K562 (cell line): ENCODE measurements around the gene LMCD1.

Experiments
- PHTF2 ChIP-seq: fragments of 250-450 bp; sonication (Bioruptor Pico); IDR thresholded peaks from 2 replicates; pipeline ENCODE4 v1.5.0; 2021; ENCODE audit warnings: mild to moderate bottlenecking
- SAFB2 ChIP-seq: fragments of 200-400 bp; formaldehyde crosslinking; IDR thresholded peaks from 2 replicates; pipeline ENCODE4 v1.6.1; 2018; ENCODE audit warnings: borderline replicate concordance, low read length, low read depth, moderate library complexity; ENCODE audit not compliant: severe bottlenecking
- ZNF263 ChIP-seq: sonication (generic); formaldehyde crosslinking; IDR thresholded peaks from 2 replicates; pipeline ENCODE4 v1.8.0; 2022; ENCODE audit warnings: mild to moderate bottlenecking, missing genetic modification reagents, borderline replicate concordance

GRCh38 chr3:8608791-8609467 lies 107.3 kb downstream of the LMCD1 start:
- TF ChIP-seq PHTF2 (no peak), ZNF263 (CRISPR knock-in tag) (no peak), SAFB2 (no peak)
